Tibial nerve (tissue), 4 donors: ENCODE data around the gene PMEL. TPM values are rescaled to one million over a fixed set of nuclear protein-coding genes. Genes with fewer than 3 reads are reported as not detected.
"Not testable (repeated sequence)": the region's sequence is repeated elsewhere in the genome, so short reads cannot be mapped to it uniquely, and the experiment has no call there.

ENCODE experiments used
- DNase-seq, 2 donors: peaks; one replicate each; pipeline ENCODE4 v3.0.0-alpha.2; 2019; ENCODE audit warnings: low spot score in 2 of 2
- H3K27ac ChIP-seq, 4 donors: fragments of 200-600 bp; sonication (generic) in 3 of 4; one replicate each; pipeline ENCODE4 v1.5.1; 2017 to 2019; ENCODE audit warnings: mild to moderate bottlenecking in 1 of 4
- H3K27me3 ChIP-seq, 2 donors: fragments of 200-600 bp; sonication (generic) in 1 of 2; one replicate each; pipeline versions ENCODE4 v1.5.1 to v1.6.0; 2017 to 2019
- H3K36me3 ChIP-seq, 3 donors: fragments of 200-600 bp; sonication (generic); one replicate each; pipeline ENCODE4 v1.5.1; 2018 to 2019
- H3K4me1 ChIP-seq, 4 donors: fragments of 200-600 bp; sonication (generic) in 3 of 4; one replicate each; pipeline ENCODE4 v1.5.1; 2017 to 2019
- H3K4me3 ChIP-seq, 4 donors: fragments of 200-600 bp; sonication (generic) in 3 of 4; one replicate each; pipeline ENCODE4 v1.5.1; 2017 to 2019; ENCODE audit warnings: mild to moderate bottlenecking in 1 of 4, moderate library complexity in 1 of 4
- H3K9me3 ChIP-seq, 4 donors: fragments of 200-600 bp; sonication (generic) in 3 of 4; one replicate each; pipeline ENCODE4 v1.5.1; 2017 to 2019
- CTCF ChIP-seq, 5 experiments: fragments of 200-600 bp in 3 of 5; fragments of 450-650 bp in 2 of 5; sonication (generic) in 3 of 5; IDR thresholded peaks; one replicate each; pipeline ENCODE4 v1.5.1; 2016 to 2019; ENCODE audit warnings: antibody characterized with exemption in 5 of 5, mild to moderate bottlenecking in 3 of 5, moderate library complexity in 2 of 5
- EP300 ChIP-seq, 2 donors: sonication (generic); formaldehyde crosslinking; IDR thresholded peaks; one replicate each; pipeline ENCODE4 v1.6.1; 2017; ENCODE audit warnings: antibody characterized with exemption in 2 of 2, mild to moderate bottlenecking in 1 of 2
- POLR2A ChIP-seq, 2 donors: fragments of 450-650 bp; IDR thresholded peaks; one replicate each; pipeline ENCODE4 v1.6.1; 2017; ENCODE audit warnings: antibody characterized with exemption in 2 of 2, mild to moderate bottlenecking in 2 of 2, moderate library complexity in 2 of 2
- WGBS, 2 donors: methylation state at CpG; one replicate each; pipeline ENCODE4 v1.1.5; 2018; 5-methylcytosine and 5-hydroxymethylcytosine counted together
- total RNA-seq, 4 donors: library from RNA; depleted of rRNA; stranded (reverse); fragments of >200 nt; gene quantifications; one replicate each; pipeline ENCODE4 v1.1.0, GENCODE V29; 2016

PMEL gene
- total RNA-seq, 4 donors from 2014 or later = 0.87 to 1.6 TPM; not detected in 2

- H3K9me3 ChIP-seq = no peaks in the 10 kb centered on the region
- TF ChIP-seq EP300 (IDR thresholded peaks at IDR 0.05) (no peak), POLR2A (IDR thresholded peaks at IDR 0.05) (no peak), CTCF (IDR thresholded peaks at IDR 0.05) (no peak)
- H3K27me3 ChIP-seq = no peaks in the 10 kb centered on the region
- peaks cover 3 to 72% (median 31%) of the 10 kb centered on the region in 3 donors for H3K36me3 ChIP-seq
- 83 to 84% methylated on average over 4 of the region's 4 CpGs for WGBS, 2 donors
- H3K27ac ChIP-seq = no peak overlapping the region
- H3K4me3 ChIP-seq = no peak overlapping the region
- no peak for DNase-seq
- peaks cover 0 to 18% (median 9%) of the 10 kb centered on the region in 4 donors for H3K4me1 ChIP-seq
Observed at GRCh38 chr12:55993230-55993853, 27.5 kb upstream of the PMEL start.

DNA sequence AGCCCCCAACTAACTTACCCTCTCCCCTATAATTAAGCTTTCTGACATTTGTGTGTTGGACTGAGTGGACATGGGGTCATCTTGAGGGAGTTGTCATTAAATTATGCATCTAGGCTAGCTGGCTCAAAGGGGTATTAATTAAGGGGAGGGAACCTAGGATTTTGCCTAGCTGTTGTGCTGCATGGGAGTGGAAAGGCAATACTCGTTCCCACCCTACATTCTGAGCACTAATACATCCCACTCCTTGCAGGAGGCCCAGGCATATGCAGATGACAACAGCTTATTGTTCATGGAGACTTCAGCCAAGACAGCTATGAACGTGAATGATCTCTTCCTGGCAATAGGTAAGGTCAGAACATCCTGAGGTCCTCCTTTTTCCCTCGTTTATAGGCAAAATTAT lies 25.3 kb upstream of the PMEL start:
- H3K27ac ChIP-seq = no peak overlapping the region
- 72 to 84% methylated on average over 3 of the region's 3 CpGs for WGBS, 2 donors
- DNase-seq = no peak
- H3K4me1 ChIP-seq = peaks cover 0 to 3% (median under 1%) of the 10 kb centered on the region in 4 donors
- H3K9me3 ChIP-seq = no peaks in the 10 kb centered on the region
- no peak for TF ChIP-seq CTCF (IDR thresholded peaks at IDR 0.05)
- no peak for TF ChIP-seq POLR2A (IDR thresholded peaks at IDR 0.05)
- no peak for TF ChIP-seq EP300 (IDR thresholded peaks at IDR 0.05)
- no peak overlapping the region for H3K4me3 ChIP-seq
- H3K27me3 ChIP-seq = no peaks in the 10 kb centered on the region
- peaks cover 3 to 94% (median 31%) of the 10 kb centered on the region in 3 donors for H3K36me3 ChIP-seq

DNA sequence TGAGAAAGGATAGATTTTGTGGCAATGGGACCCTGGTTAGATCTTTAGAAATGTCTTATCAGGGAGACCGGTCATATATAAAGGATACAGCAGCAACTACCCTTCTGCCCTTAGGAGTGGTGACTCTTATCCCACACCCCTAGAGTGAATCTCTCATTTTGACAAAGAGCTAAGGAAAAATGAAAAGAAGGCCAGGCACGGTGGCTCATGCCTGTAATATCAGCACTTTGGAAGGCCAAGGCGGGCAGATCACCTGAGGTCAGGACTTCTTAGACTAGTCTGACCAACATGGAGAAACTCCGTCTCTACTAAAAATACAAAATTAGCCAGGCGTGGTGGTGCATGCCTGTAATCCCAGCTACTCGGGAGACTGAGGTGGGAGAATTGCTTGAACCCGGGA lies 20.1 kb upstream of the PMEL start:
- WGBS, 2 donors = 84 to 87% methylated on average over 7 of the region's 7 CpGs
- H3K4me1 ChIP-seq, DNase-seq, H3K27ac ChIP-seq, H3K27me3 ChIP-seq, H3K4me3 ChIP-seq, H3K9me3 ChIP-seq: not testable (repeated sequence)
- H3K36me3 ChIP-seq = peaks cover 3 to 83% (median 6%) of the 10 kb centered on the region in 3 donors

DNA sequence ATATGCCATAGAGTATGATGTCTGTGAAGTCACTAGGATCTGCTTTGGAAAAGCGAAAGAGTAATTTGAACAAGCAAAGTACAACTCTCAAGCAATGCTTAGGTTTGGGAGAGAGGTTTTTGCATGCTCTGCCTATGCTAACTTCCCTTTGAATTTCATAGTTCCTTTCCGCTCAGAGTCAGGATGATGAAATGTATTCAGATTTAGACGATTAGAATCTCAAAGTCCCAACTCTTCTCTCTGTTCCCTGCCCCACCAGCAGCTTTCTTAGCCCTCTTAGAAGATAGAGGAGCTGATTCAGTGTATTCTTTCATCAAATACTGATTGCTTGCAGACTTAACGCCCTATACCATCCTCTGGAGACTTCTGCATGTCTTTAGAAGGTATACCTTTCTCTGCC lies 19.5 kb upstream of the PMEL start:
- 79 to 83% methylated on average over 4 of the region's 4 CpGs for WGBS, 2 donors
- TF ChIP-seq POLR2A (IDR thresholded peaks at IDR 0.05) (no peak), EP300 (IDR thresholded peaks at IDR 0.05) (no peak), CTCF (IDR thresholded peaks at IDR 0.05) (no peak)
- Histone ChIP-seq H3K36me3 (peaks cover 0 to 83% (median 3%) of the 10 kb centered on the region in 3 donors), H3K27ac (no peak overlapping the region), H3K27me3 (no peaks in the 10 kb centered on the region), H3K9me3 (no peaks in the 10 kb centered on the region), H3K4me3 (no peak overlapping the region), H3K4me1 (peaks cover 0 to 3% (median 0%) of the 10 kb centered on the region in 4 donors)
- DNase-seq = no peak

DNA sequence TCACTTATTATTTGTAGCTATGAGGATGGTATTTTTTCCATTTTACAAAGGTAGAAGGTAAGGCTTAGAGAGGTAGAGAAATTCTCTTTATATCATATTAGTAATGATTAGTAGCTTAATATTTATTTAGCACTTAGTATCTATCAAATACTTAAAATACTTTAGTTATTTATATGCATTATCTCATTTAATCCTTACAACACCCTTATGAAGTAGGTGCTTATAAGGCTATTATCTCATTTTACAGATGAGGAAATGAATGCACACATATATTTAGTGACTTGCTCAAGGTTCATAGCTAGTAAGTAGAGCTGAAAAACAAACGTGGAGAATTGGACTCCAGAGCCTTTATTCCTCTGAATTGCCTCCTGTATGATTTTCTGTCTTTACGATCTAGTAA lies 19.0 kb upstream of the PMEL start:
- no peaks in the 10 kb centered on the region for H3K27me3 ChIP-seq
- H3K27ac ChIP-seq = no peak overlapping the region
- H3K4me3 ChIP-seq = no peak overlapping the region
- H3K9me3 ChIP-seq = no peaks in the 10 kb centered on the region
- peaks cover 0 to 83% (median 1%) of the 10 kb centered on the region in 3 donors for H3K36me3 ChIP-seq
- 59 to 64% methylated on average over 2 of the region's 2 CpGs for WGBS, 2 donors
- H3K4me1 ChIP-seq = peaks cover 0 to 3% (median 0%) of the 10 kb centered on the region in 4 donors
- TF ChIP-seq CTCF (IDR thresholded peaks at IDR 0.05) (no peak), EP300 (IDR thresholded peaks at IDR 0.05) (no peak), POLR2A (IDR thresholded peaks at IDR 0.05) (no peak)
- no peak for DNase-seq
